GM18498 (cell line): Measurements from ENCODE around the gene STOX2.
"Not testable (repeated sequence)": the region's sequence is repeated elsewhere in the genome, so short reads cannot be mapped to it uniquely, and the experiment has no call there.

ENCODE experiments used
- ATAC-seq: cut with Tn5 transposase; IDR thresholded peaks from one replicate; pipeline ENCODE4 v1.9.1; 2021; ENCODE audit warnings: mild to moderate bottlenecking, moderate library complexity; ENCODE audit not compliant: unreplicated experiment

The STOX2 gene

DNA sequence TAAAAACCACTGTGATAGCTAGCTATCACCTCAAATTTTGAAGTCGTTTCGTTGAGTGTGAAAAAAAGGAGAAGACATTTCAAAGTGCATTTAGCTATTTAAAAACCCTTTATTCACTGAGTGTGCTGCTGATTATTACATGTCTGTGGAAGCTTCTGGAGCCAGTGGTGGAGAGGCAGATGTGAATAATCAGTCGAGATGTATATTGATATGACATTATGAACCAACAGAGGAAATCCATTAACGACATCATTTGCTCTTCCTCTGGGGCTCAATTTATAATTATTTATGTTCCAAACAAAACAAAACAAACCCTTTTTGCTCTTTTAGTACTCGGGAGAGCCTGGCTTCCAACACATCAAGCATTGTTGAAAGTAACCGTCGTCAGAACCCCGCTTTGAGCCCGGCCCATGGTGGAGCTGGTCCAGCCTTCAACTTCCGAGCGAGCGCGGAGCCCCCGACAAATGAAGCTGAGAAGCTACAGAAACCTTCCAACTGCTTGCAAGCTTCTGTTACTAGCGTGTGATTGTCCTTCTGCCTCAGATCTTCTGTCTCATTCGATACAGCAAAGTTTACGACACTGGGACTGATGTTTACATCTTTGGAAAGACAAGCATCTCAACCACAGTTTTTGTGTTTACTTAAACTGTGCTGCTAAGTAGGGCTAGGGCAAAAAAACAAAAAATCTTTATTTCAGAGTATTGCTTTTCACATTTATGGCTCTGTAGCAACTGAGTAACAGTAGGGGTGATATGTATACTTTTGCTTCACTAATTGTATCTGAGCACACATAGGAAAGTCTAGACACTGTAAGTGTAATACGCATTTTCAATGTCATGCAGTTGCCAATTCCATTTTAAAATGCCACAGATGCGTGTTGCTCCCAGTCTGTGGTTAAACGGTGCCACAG is 111.9 kb downstream of the STOX2 start:
- no peak for ATAC-seq

DNA sequence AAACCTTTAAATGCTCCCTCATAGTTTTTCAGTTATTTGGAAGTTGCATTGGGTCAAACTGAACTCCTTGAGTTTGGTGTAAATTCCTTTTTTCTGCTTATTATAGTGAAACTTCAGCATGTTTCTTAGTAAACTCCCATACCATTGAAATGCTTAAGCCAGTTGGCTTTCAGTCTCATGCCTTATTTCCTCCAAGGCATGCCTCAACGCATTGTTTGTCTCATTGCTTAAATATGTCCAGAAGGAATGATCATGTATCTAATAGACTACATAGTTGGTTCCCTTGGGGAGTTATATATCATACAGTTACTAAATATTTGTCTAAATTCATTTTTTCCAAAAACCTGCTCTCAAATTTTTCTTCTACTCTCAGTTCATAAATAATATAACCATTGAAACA is 114.0 kb downstream of the STOX2 start:
- ATAC-seq = no peak

DNA sequence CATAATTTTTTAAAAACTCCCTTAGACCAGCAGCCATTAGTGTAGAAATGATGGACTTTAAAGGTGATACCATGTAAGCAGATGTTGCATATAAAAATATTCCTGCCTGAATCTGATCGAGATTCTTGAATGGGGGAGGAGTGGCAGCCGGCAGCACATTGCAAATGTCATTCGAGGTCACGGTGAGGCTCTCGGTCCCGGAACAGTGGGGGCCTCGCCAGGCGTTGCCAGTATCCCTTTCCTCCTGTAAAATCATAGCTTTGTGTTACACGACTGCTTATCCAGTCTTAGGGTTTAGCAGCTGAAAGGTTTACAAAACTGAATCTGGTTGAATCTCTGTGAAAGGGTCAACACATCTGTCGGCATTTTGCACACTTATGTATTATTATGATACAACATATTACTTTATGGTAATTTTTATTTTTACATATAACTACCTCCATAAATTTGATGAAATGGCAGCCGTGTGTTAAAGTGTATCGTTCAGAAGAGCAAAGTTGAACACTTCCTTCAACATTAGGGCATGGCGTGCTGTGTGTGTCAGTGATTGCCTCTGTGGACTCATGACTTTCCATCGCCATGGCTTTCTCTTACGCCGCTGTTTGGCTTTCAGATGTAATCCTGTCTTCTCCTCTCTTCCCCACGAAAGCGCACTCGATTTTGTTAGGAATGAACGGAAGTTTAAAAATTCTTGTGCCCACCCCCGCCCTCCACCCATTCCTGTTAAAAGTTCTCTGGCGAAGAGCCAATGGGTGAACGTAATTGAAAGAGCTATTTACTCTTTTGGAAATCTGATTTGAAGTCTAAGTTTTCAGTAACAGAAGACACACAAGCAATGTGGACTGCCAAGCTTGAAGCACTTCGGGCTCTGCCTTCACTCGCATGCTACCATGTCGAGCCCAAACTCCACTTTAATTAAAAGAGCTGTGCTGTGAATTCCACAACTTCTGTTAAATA is 114.8 kb downstream of the STOX2 start:
- no peak for ATAC-seq

- ATAC-seq = no peak
These were observed 116.3 kb downstream of the STOX2 start for GRCh38 chr4:184021389-184021788.

- no peak for ATAC-seq
These were observed 117.7 kb downstream of the STOX2 start for GRCh38 chr4:184022679-184023383.

DNA sequence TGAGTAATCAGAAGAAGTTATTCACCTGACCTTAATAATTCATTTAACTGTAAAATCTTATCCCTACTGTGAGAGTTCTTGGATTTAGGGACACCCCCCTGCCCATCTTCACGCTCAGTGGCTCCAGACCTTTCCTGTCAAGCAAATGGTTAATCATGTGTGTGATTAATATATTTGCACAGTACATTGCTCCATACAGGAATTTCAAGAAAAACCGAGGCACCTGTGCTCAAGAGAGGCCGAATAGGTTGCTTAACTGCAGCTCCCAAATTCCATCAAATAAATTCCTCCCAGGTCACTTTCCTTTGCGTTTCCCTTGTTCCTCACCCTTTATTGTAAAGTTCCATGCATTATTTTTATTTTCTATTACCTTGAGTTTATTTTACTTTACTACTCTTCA is 119.5 kb downstream of the STOX2 start:
- ATAC-seq = no peak

- ATAC-seq = no peak
These were observed 123.7 kb downstream of the STOX2 start for GRCh38 chr4:184028561-184029374.

DNA sequence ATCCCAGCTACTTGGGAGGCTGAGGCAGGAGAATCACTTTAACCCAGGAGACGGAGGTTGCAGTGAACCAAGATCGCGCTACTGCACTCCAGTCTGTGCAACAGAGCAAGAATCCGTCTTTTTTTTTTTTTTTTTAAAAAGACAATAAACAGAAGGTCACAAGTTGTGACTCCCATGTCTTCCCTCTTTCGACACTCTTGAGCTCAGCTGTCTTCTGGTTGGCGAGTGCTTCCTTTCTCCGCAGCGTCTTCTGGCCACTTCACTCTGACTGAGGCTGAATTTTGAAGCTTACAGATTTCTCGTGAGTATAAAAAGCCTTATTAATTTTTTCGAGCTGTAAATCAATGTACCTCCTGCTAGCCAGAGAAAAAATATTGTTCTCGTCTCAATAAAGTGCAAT is 124.9 kb downstream of the STOX2 start:
- no peak for ATAC-seq

DNA sequence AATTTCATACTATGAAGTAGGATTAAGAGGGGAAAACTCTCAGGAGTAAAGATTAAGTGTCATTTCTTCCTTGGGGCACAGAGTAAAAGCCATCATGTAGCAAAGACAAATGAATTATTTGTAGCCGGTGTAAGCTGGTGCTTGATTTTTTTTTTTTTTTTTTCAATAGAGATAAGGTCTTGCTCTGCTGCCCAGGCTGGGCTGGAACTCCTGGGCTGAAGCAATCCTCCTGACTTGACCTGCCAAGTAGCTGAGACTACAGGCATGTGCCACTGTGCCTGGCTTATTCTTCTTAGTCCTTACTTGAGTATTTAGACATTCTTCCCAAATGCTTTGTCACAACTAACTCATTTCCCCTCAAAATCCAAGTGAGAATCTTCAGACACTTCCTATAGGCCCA is 125.7 kb downstream of the STOX2 start:
- ATAC-seq = no peak

DNA sequence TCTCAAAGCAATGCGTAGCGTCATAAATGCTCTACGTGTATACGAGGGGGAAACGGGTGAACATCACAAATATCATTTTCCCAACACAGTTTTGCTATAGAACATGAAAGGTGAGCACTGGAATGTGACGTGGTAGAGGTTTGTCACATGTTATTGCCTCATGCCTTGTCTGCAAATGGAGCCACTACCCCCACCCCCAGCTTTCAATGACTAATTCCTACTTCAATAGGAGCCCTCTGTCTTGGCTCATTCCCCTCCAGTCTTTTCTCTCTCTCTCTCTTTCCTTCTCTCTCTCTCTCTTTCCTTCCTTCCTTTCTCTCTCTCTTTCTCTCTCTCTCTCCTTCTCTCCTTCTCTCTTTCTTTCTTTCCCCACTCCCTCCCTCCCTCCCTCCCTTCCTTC is 127.0 kb downstream of the STOX2 start:
- ATAC-seq = no peak

- no peak for ATAC-seq
These were observed 134.9 kb downstream of the STOX2 start for GRCh38 chr4:184039963-184040383.

DNA sequence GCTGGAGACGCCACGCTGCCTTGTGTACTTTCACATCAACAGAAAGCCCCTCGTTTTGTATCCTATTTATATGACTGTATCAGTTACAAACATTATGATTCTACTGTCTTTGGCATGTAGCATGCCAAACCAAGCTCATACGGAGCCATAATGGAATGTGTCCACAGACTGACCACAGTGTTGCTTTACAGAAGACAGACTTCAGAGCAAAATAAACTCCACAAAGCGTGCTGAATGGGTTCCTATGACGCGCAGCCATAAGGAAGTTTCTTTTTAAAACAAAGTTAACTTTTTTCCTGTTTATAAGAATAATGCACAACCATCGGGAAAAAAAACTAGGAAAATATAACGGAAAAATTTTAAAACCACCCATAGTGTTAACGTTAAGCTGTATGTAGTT is 136.0 kb downstream of the STOX2 start:
- ATAC-seq = no peak

- ATAC-seq = no peak
These were observed 141.0 kb downstream of the STOX2 start for GRCh38 chr4:184046148-184046547.

DNA sequence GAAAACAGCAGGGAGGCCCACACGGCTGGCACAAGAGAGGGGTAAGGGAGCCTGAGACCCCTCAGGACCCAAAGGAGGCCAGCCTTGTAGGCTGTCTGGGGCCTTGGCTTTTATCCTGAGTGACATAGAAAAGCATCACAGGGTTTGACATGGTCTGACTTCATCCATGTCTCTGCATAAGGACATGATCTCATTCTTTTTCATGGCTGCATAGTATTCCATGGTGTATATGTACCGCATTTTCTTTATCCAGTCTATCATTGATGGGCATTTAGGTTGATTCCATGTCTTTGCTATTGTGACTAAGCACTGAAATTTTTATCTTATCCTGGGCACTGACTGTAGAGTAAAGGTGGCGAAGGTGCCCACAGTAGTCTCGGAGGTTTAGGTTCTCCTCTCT is 146.2 kb downstream of the STOX2 start:
- not testable (repeated sequence) for ATAC-seq

DNA sequence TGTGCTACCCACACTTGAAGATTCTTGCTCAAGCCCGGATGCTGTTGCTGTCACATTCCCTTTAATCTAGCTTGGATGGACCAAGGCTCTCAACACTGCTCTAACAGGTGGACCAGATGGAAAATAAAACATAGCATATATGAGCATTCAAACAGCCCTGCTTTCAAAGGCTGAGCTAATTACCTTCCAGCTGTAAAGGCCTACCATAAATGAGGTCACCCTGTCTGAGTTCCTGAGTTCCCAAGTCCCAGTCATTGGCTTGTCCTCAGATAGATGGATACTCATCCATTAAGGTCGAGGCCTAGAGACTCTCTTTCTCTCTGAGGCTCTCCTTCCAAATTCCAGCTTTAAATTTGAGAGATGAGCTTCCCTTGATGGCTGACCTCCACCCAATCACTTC is 147.5 kb downstream of the STOX2 start:
- ATAC-seq = no peak

GRCh38 chr4:184053434-184053833 is 148.3 kb downstream of the STOX2 start:
- ATAC-seq = no peak

DNA sequence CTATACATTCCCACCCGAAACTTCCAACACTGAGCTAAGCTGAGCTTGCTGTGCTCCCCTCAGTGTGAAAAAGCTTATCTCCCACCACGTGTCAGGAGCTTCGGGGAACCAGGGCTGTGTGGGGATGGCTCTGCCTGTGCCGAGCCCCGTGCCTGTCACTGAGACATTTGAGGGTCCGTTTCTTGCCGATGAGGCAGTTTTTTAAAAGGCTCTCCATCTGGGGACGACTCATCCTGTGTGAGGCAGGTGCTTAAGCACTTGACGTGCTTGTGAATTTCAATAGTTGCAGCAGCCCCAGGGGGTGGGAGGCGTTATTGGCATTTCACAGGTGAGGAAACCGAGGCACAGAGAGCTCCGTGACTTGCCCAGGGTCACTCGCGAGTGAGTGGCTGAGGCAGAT is 151.8 kb downstream of the STOX2 start:
- ATAC-seq = no peak

GRCh38 chr4:184058026-184058425 is 152.9 kb downstream of the STOX2 start:
- ATAC-seq = no peak

DNA sequence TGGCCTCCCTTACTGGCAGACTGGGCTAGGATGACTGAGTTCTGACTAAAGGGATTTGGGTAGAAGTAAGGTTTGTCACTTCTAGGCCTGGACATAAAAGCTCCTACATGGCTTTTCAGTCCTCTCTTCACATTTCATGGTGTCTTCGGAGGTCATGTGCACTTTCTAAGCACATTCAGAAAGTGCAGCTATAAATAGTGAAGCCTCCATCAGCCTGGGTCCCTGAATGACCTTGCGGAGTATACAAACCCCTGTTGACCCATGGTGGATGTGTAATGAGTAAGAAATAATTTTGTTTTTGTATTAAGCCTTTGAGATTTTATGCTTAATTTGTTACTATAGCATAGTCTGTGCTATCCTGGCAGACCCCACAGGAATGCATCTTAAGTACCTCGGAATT is 154.0 kb downstream of the STOX2 start:
- ATAC-seq = no peak

GRCh38 chr4:184061582-184061981 is 156.5 kb downstream of the STOX2 start:
- ATAC-seq = no peak
